Astrocyte of the hippocampus (primary cell): ENCODE measurements around the gene ZNF239.
"Not testable (repeated sequence)": the region's sequence is repeated elsewhere in the genome, so short reads cannot be mapped to it uniquely, and the experiment has no call there.

Experiments
- DNase-seq: peaks from one replicate; pipeline ENCODE4 v3.0.0; 2011; ENCODE audit warnings: low read depth, low spot score

Gene ZNF239

DNA sequence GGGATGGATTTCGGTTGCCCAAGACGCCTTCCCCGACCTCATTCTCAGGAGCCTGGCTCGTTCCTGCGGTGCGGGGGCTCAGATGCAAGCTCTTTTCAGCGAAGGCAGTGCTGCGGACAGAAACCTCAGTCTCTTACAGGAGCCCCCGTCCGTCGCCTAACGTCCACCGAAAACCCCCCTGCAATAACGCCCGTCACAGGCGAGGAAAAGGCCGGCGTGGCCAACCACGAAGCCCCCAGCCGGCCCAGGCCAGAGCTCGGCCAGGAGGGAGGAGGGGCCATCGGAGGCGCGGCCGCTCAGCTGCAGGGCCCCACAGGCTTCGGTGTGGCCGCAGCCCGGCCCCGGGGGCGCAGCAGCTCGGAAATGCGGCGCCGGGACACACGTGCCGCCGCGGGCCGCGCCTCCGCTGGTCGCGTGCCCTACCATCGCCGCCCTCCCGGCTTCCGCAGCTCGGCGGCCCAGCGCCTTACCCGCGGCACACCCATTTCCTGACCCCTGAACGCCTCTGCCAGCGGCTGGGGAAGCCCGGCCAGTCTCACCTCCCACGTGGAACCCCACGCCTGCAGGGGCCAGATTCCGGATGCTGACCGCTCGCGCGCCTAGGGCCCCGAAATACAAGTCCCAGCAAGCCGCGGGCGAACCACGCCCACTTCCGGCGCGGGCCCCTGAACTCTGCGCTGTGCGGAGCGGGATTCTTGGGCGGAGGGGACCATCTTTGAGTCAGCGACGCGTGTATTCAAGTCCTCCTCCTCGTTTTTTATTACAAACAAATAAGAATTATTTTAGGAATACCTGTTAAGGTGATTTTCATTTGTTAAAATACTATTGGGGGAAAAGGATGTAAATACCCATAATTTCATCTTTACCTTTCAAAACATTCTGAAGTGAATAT lies at the start of gene ZNF239:
ZNF239 (minus strand) TSS at position 616 of the 892 bp plus-strand sequence. CDS start 16,537 bp downstream, outside the sequence.
- DNase-seq, result peak; percentile 95

DNA sequence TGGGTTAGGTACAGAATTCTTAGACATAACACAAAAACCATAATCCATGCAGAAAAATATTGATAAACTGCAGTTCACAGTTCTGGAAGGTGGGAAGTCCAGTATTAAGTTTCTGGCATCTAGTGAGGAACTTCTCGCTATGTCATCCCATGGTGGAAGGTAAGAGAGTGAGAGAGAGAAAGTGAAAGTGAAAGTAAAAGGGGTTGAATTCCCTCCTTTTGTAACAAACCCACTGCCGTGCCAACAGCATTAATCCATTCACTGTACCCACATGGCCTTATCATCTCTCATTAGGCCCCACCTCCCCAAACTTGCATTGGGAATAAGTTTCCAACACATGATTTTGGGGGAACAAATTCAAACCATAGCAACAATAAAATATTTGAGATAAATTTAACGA lies 48.9 kb upstream of the ZNF239 start:
- DNase-seq, result peak; percentile 50

DNA sequence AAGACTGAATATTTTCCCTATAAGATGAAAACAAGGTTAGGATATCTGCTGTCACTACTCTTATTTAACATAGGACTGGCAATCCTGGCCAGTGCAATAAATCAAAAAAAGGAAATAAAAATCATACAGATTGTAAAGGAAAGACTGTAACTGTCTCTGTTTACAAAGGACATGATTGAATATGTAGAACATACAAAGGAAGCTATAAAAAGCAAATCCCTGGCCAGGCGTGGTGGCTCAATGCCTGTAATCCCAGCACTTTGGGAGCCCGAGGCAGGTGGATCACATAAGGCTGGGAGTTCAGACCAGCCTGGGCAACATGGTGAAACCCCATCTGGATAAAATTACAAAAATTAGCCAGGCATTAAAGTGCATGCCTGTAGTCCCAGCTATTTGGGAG lies 47.6 kb upstream of the ZNF239 start:
- DNase-seq, result no peak

DNA sequence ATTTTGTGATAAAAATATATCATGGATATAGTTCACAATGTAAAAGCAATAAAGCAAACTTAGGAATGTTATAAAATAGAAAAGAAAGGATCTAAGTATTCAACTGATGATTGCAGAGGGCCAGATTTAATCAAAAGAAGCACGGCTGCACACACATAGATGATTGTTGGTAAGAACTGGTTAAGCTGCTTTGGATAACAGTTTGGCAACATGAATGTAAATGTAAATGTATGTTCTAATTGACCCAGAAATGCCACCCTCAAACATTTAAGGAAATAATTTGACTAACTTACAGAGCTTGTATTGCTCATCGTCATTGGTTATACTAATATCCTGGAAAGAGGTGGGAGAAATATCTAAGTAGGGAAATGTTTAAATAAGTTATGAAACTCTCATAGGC lies 45.0 kb upstream of the ZNF239 start:
- DNase-seq, result no peak

DNA sequence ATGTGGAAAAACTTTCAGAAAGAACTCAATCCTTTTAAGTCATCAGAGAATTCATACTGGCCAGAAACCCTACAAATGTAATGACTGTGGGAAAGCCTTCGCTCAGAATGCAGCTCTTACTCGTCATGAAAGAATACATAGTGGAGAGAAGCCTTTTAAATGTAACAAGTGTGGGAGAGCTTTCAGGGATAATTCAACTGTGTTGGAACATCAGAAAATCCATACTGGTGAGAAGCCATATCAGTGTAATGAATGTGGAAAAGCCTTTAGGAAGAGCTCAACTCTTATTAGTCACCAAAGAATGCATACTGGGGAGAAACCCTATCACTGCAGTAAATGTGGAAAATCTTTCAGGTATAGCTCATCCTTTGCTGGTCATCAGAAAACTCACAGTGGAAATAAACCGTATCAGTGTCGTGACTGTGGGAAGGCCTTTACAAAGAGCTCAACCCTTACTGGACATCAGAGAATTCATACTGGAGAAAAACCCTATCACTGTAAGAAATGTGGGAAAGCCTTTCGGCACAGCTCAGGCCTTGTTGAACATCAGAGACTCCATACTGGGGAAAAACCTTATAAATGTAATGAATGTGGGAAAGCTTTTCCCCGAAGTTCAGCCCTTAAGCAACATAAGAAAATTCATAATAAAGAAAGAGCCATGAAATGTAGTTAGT lies 42.4 kb upstream of the ZNF239 start:
- DNase-seq, result no peak

DNA sequence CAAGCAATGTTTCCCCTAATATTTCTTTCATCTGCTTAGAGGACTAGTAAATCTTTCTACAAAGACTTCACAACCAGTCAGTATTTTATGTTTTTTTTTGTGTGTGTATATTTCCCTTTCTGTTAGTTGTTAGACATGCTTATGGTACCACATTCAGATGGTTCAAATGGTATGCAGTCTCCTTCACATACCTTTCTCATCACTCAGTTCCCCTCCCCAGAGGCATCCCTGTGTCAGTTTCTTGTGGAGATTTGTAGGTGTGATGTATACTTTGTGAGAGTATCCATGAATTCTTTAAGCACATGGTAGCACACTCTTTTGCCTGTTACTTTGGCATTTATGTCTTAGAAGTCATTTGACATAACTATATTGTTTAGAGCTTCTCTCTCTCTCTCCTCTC lies 36.2 kb upstream of the ZNF239 start:
- DNase-seq, result peak; percentile 24

DNA sequence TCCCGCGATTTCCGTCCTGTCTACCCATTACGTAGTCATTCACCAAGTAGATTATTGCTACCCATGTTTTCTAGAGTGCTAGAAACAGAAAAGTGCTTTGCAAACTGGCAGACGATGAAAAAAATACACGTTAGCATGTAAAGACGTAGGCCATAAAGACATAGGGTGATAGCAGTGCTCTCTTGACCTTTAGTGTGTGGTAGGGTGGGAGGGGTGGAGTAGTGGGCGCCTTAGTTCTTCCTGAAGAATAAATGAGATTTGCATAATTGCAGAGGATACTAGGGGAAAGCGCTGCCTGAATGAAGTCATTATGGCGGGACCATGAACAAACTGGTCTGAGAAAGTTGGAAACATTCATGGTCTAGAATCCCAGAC lies 32.8 kb upstream of the ZNF239 start:
- DNase-seq, result no peak

DNA sequence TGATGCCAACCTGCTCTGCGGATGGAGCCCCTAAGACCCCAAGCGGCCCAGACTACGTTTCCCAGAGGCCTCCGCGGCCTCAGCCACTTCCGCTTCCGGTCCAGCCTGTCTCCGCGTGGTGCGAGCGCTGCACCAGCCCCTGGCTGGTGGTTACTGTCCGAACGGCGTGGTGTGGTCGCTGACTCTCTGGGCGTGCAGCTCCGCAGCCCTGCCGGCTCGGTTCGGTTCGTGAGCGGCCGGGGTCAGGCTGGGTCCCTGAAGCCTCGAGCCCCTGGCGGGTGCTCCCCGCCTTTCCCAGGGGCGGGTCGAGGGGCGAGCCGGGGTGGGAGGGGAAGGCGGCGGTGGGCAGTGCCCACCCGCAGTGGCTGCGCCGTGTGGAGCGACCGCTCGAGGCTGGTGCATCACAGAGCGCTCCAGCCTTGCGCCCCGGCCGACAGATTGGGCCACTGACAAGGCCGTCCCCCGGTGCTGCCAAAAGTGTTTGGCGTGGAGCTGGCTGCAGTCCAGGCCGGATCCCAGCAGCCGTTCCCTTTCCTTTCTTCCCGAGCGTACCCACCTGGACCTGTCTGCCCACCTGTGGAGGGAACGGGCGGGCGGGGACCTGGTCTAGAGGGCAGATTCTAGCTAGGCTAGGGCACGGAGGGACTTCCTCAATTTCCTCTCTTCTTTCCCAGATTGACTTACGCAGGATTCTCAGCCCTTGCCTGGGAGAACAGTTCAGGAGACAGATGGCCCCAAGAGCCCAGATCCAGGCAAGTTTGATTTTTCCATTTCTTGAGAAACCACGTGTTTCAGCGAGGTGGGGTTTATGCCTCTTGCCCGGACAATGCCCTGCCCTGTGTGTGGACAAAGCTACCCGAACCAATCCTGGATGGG lies 32.1 kb upstream of the ZNF239 start, which contains the start of gene ZNF485:
ZNF485 (plus strand) TSS at position 116 of the 876 bp plus-strand sequence; CDS start at position 729, 613 bp downstream.
- DNase-seq, result peak; percentile 87

DNA sequence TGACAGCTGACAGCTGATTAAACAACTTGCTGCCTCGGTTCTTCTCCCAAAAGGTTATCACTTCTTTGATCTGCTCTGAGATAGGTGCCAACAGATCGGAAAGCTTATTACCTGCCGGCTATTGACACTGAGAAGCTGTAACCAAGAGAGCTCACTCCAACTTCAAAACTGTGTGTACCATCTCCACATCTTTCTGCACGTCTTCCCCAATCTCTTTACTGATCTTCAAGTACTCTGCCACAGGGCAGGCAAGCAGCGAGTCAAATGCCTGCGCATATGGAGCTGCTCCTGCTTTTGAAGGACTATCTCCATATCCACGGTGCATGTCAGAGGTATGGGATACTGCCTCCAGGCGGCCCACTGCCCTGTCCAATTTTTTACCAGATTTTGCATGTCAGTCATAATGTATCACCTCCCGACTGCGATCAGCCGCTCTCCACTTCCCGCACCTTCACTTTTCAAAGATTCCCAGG lies 31.5 kb upstream of the ZNF239 start:
- DNase-seq, result no peak

DNA sequence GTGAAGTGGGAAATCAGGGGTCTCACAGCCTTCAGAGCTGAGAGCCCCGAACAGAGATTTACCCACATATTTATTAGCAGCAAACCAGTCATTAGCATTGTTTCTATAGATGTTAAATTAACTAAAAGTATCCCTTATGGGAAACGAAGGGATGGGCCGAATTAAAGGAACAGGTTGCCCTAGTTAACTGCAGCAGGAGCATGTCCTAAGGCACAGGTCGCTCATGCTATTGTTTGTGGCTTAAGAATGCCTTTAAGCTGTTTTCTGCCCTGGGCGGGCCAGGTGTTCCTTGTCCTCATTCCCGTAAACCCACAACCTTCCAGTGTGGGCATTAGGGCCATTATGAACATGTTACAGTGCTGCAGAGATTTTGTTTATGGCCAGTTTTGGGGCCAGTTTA lies 27.2 kb upstream of the ZNF239 start:
- not testable (repeated sequence) for DNase-seq

DNA sequence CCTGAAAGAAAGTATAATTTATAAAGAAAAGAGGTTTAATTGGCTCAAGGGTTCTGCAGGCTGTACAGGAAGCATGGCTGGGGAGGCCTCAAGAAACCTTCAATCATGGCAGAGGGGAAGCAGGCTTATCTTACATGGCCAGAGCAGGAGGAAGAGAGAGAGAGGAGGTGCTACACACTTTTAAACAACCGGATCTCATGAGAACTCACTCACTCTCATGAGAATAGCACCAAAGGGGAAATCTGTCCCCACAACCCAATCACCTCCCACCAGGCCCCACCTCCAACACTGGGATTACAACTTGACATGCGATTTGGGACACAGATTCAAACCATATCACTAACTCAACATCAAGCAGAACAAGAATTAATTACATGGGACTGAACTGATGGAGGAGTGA lies 24.9 kb upstream of the ZNF239 start:
- no peak for DNase-seq

DNA sequence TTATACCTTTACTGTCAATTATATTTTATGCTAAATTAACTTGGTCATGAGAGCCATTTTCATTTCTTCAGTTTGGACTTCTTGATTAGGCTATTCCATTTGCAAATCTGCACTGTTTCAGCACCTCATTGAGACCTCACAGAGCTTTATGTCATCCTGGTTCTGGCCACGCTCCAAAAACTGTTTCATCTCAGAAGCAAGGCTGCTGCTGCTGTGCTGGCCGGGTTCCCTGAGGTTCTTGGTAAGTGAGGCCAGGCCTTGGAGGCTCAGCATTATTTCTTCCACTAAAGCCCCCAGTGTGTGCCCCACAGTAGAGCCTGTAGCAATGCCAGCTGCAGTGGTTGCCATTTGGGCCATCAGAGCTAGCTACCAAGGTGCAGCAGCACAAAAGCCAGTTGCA lies 24.0 kb upstream of the ZNF239 start:
- DNase-seq, result peak; percentile 20

DNA sequence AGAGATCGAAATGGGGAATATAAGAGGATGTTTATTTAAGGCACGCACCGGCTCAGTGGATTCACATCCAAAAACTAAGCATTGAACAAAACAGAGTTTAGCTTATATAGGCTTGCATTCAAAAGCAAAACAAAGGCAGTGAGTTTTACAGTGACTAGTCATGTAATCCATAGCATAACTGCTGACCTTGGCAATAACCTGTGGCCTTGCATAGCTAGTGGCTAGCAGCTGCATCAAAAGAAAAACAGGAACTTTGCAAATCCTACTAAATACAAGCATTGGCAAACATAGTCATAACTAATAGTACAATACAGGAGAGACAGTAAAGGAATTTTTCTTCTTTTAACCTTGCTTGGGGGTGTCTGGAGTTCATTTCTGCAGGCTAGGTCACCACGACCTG lies 22.1 kb upstream of the ZNF239 start:
- no peak for DNase-seq

DNA sequence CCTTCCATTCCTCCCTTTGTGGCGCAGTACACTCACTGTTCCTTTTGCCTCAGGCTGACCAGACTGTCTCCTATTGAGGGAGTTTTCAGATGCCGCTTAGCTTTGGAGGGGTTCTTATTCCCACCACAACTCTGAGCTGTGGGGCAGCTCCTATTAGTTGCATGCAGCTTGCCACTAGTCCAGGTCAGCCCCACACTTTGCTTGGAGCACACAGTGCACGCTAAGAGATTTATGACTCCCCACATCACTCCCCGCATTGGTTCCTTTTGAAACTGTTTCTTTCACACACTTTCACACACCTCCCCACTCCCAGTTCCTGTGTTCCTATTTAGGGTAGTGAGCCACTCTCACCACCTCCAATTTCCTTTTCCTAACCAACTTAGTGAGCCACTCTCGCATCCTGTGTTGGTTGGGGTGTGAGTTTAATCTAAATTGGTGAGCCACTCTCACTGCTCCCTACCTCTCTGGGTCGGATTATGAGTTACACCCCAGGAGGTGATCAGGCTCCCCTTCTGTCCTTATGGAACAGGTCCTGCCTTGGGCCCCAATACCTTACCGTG lies 21.4 kb upstream of the ZNF239 start:
- no peak for DNase-seq

DNA sequence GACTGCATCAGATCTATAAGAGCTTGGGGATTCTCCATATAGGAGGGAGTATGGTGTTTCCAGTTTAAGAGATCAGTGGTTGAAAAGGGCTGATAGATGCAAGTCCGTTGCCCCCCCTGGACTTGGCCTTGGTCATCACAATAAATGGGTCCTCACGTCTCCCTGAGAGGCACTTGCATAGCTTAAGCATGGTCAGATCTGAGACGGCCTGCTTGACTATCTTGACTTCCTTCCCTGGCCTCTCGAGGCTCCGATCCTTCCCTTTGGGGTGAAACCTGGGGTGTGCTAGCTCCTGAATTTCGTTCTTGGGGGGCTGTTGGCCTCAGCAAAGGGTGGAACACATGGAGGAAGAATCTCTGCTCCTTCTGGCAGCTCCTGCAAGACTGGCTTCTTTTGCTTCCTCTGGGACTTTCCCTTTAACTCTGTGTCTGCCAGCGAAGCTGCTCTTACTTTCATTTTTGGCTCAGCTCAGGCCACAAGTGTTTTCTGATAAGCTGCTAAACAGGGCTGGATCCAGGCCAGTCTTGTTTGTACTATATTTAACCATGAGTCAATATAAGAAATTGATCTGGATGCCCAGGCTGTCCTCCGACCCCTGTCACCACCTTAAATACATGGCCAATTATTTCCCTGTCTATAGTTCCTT lies 20.7 kb upstream of the ZNF239 start:
- DNase-seq, result peak; percentile 41

DNA sequence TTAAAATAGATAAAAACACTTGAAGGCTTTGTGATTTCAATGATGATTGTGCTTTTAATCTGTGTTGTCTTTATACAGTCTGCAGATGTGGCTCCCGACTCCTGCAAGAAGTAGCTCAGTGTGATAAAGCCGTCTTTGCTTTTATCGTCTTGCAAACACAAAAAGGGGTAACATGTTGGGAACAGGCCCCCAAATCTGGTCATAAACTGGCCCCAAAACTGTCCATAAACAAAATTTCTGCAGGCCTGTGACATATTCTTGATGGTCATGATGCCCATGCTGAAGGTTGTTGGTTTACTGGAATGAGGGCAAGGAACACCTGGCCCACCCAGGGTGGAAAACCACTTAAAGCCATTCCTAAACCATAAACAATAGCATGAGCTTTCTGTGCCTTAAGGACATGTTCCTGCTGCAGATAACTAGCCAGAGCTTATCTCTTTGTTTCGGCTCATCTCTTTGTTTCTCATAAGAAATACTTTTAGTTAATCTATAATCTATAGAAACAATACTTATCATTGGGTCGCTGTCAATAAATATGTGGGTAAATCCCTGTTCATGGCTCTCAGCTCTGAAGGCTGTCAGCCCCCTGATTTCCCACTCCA lies 17.0 kb upstream of the ZNF239 start:
- DNase-seq, result no peak

DNA sequence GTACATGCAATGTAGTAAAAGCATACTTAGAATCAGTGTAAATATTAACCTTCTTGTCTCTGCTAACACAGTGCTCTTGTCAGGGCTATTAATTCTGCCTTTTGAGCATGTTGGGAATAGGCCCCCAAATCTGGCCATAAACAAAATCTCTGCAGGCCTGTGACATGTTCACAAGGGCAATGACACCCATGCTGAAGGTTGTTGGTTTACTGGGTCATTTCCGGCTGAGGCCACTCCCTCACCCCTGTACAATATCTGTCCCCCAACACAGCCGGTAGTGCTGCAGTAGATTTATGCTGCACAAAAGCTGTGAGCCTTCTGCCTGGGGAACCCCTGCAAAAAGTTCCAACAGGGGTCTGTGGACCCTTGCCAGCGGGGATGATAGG lies 12.3 kb upstream of the ZNF239 start:
- DNase-seq, result not testable (repeated sequence)

DNA sequence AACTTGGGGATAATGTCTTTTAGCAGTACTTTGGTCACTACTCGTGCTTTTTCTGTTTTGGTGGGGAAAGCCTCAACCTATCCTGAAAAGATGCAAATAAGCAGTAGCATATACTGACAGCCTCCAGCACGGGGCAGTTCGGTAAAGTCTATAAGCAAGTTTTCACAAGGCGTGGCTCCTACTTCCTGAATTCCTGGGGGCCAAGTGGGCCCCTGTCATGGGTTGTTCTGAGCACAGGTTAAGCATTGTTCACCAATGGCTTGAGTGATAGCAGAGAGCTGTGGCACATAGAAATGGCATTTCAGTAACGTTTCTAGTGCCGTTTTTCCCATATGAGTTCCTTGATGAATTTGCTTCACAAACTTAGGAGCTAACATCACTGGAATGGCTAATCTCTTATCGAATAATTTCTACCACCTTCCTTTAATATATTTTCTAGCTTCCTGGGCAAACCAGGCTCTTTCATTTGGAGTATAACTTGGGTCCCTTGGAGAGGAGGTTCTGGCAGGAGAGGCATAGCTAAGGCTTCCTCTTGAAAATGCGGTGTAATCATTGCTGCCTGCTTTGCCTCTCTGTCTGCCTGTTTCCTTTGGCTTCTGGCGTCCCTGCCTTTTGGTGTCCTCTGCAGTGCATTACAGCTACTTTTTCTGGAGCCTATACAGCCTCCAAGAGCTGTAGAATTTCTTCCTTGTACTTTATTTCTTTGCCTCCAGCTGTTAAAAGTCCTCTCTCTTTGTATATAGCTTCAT lies 11.7 kb upstream of the ZNF239 start:
- DNase-seq, result no peak

DNA sequence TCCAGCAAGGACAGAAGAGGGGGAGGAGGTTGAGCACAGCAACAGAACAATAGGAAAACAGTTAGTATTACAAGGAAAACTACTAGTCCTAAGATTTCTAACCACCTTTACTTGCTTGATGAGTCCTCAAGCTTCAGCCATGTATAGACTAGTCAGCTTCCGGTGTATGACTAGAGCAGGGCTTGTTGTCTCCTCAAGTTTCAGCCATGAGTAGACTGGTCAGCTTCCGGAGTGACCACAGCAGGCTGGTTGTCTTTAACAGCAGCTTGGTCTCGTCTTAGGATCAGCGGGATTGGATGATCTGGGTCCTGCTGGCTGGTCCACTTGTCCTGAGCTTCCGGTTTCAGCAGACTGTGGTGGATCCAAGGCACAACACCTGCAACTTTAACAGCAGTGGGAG lies 10.6 kb upstream of the ZNF239 start:
- no peak for DNase-seq

DNA sequence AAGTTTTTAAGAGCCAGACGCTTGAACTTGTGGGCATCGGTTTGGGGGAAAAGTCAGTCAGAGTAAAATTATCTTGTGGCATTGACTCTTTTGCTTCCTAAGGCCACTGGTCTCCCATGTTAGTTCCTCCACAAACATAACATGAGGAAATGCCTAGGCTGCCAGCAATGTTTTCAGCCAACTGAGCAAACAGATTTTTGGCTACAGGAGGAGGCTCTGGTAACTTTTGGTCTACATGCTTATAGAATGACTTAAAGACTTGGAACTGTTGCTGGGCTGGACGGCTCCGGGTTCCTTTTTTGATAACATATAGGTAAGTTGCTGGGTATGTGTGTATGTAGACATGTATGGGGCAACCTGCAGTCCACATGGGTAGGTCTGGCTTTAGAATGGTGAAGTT lies 9.6 kb upstream of the ZNF239 start:
- DNase-seq, result no peak
